Measurements from ENCODE around the gene SLC37A4.
"Not testable (repeated sequence)": the region's sequence is repeated elsewhere in the genome, so short reads cannot be mapped to it uniquely, and the experiment has no call there.

The SLC37A4 gene

DNA sequence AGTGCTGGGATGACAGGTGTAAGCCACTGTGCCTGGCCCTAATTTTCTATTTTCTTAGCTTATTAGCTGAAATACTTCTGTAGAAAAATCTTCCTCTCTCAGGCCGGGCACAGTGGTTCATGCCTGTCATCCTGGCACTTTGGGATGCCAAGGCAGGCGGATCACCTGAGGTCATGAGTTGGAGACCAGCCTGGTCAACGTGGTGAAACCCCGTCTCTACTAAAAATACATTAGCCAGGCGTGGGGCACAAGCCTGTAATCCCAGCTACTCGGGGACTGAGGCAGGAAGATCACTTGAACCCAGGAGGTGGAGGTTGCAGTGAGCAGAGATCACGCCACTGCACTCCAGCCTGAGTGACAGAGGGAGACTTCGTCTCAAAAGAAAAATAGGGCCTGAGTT is 46.3 kb downstream of the SLC37A4 start:
- H3K27ac ChIP-seq; DNase-seq (ENCODE audit: low read depth, low spot score): not testable (repeated sequence)

DNA sequence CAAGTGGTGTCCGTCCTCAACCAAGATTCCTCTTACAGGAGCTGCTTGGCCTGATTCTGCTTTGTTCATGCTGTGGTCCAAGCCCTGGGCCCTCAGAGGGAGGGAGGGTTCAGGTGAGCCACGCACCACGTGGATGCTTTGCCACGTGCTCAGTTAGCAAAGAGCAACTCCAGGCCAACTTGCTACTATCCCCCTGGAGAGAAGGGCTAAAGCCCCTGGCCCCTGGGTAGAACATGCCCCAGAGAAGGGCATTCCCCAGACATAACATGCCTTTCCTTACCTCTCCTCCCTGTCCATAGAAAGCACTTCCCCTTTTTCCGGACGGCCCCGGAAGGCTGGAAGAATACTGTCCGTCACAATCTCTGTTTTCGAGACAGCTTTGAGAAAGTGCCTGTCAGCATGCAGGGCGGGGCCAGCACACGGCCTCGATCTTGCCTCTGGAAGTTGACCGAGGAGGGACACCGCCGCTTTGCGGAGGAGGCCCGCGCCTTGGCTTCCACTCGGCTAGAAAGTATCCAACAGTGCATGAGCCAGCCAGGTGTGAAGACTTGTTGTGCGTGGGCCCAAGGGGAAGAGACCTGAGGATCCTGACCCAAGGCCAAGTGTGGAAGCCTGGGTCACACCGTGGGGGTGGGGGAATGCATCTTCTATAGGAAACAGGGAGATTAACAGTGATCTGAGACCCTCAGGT is 50.3 kb downstream of the SLC37A4 start:
- no peak overlapping the region for H3K27ac ChIP-seq
- DNase-seq (ENCODE audit: low read depth, low spot score): no peak

DNA sequence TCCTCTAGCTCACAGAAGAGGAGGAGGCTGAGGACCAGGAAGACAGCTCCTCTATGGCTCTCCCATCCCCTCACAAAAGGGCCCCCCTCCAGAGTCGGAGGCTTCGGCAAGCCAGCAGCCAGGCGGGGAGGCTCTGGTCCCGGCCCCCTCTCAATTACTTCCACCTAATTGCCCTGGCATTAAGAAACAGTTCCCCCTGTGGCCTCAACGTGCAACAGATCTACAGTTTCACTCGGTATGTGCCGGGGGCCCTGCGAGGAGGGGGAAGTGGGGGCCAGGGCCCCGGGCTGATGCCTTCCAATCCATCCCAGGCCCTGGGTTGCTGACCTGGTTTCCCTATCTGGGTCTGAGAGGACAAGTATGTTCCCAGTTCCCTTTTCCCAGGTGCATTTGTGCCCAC is 51.2 kb downstream of the SLC37A4 start:
- no peak overlapping the region for H3K27ac ChIP-seq
- DNase-seq (ENCODE audit: low read depth, low spot score): no peak

DNA sequence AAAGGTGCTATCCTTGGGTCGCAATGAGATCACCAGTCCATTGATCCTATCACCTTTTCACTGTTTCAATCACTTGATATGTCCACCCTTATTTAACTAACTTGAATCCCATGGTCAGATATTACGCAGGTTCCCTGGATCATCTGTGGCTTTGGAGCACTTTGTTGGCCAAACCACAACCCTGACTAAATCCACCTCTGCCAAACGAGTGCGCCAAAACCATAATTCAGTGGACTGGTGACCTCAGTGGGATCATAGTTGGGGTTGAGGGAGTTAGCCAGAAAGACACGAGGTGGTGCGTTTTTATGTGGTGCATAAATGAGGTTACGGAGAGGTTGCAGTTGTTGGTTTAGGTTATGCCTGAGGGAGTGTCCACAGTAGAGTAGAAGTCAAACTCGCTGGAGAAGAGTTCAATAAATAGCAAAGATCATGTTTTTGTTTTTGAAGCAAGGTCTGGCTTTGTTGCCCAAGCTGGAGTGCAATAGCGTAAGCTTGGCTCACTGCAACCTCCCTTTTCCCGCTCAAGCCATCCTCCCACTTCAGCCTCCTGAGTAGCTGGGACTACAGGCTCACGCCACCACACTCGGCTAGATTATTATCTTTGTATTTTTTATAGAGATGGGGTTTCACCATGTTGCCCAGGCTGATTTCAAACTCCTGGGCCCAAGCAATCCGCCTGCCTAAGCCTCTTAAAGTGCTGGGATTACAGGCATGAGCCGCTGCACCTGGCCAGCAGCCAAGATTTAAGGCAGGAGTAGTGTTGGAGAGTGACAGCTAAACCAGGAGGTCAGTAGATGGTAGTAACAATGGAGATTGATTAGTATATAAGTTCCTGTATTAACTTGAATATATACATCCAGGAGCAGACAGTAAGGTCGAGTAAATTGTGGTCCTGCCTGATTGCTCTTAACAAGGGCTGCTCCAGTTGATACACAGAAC is 54.6 kb downstream of the SLC37A4 start:
- no peak overlapping the region for H3K27ac ChIP-seq
- DNase-seq (ENCODE audit: low read depth, low spot score): no peak
